ENCODE data around the gene PID1.

PID1 gene

GRCh38 chr2:229054311-229054710, 216.8 kb downstream of the PID1 start:
- TF ChIP-seq, protein P1, sequence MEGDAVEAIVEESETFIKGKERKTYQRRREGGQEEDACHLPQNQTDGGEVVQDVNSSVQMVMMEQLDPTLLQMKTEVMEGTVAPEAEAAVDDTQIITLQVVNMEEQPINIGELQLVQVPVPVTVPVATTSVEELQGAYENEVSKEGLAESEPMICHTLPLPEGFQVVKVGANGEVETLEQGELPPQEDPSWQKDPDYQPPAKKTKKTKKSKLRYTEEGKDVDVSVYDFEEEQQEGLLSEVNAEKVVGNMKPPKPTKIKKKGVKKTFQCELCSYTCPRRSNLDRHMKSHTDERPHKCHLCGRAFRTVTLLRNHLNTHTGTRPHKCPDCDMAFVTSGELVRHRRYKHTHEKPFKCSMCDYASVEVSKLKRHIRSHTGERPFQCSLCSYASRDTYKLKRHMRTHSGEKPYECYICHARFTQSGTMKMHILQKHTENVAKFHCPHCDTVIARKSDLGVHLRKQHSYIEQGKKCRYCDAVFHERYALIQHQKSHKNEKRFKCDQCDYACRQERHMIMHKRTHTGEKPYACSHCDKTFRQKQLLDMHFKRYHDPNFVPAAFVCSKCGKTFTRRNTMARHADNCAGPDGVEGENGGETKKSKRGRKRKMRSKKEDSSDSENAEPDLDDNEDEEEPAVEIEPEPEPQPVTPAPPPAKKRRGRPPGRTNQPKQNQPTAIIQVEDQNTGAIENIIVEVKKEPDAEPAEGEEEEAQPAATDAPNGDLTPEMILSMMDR (IDR thresholded peaks at IDR 0.05; ENCODE audit: low read depth, low read length): no peak
- DNase-seq (ENCODE audit: extremely low read depth, low read depth): no peak

GRCh38 chr2:229051798-229052197, 219.3 kb downstream of the PID1 start:
- DNase-seq (ENCODE audit: extremely low read depth, low read depth): no peak
- TF ChIP-seq, protein P1 (IDR thresholded peaks at IDR 0.05; ENCODE audit: low read depth, low read length): no peak

DNA sequence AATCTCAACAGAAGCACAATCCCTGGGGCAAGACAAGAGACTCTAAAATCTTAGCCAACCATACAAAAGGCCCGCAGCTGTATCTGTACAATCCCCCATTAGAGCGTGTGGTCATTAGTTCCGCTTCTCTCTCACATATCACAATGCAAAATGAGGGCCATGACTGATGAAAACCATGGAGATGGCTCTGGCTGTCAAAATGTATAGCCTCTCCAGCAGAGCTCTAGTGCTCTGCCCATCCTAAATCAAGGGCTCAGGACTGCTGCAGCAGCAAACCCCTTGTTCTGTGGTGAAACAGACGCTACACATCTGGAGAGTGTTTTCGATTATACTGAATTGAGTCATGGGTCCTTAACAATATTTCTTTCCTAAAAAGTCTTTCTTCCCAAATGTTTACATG, 221.0 kb downstream of the PID1 start:
- TF ChIP-seq, protein P1 (IDR thresholded peaks at IDR 0.05; ENCODE audit: low read depth, low read length): no peak
- no peak for DNase-seq (ENCODE audit: extremely low read depth, low read depth)

- TF ChIP-seq, protein P1 (IDR thresholded peaks at IDR 0.05; ENCODE audit: low read depth, low read length): no peak
Observed at GRCh38 chr2:229048134-229048533, 223.0 kb downstream of the PID1 start.

GRCh38 chr2:229045671-229046070, 225.4 kb downstream of the PID1 start:
- DNase-seq (ENCODE audit: extremely low read depth, low read depth): no peak
- TF ChIP-seq, protein P1 (IDR thresholded peaks at IDR 0.05; ENCODE audit: low read depth, low read length): no peak

More at GRCh38 chr2:229048134-229048533, 223.0 kb downstream of the PID1 start:
- no peak for DNase-seq (ENCODE audit: extremely low read depth, low read depth)

GRCh38 chr2:229044581-229044980, 226.5 kb downstream of the PID1 start:
- TF ChIP-seq, protein P1 (IDR thresholded peaks at IDR 0.05; ENCODE audit: low read depth, low read length): no peak
- no peak for DNase-seq (ENCODE audit: extremely low read depth, low read depth)

- DNase-seq (ENCODE audit: extremely low read depth, low read depth): no peak
- TF ChIP-seq, protein P1 (IDR thresholded peaks at IDR 0.05; ENCODE audit: low read depth, low read length): no peak
Observed at GRCh38 chr2:229043681-229044080, 227.4 kb downstream of the PID1 start.
